ENCODE measurements around the gene BPTF. TPM values are rescaled to one million over a fixed set of nuclear protein-coding genes. Genes with fewer than 3 reads are reported as not detected.
"Not testable (repeated sequence)": the region's sequence is repeated elsewhere in the genome, so short reads cannot be mapped to it uniquely, and the experiment has no call there.

Gene BPTF
- total and polyA plus RNA-seq, 2 of the 8 experiments (the other 6 are each of a cell fraction or from before 2014, with no cell fraction given): 107 to 228 TPM

GRCh38 chr17:67812380-67812779 is 12.9 kb upstream of the BPTF start:
- FAIRE-seq; H2AK5ac ChIP-seq (ENCODE audit: low read depth, low read length): not testable (repeated sequence)

More at GRCh38 chr17:67812380-67812779, 12.9 kb upstream of the BPTF start:
- H3K56ac ChIP-seq (replicated peaks; ENCODE audit: insufficient read length, low read depth, low read length); H3K9me3 ChIP-seq (ENCODE audit: insufficient read depth in 2 of 2, low read depth in 1 of 2, low read length in 1 of 2); H3K27ac ChIP-seq (ENCODE audit: low read depth, low read length); H3K27me3 ChIP-seq (replicated peaks in 1 of 4; ENCODE audit: control insufficient read depth in 3 of 4, extremely low read depth in 1 of 4, insufficient read depth in 3 of 4, low read length in 3 of 4); H3K9ac ChIP-seq (replicated peaks in 1 of 4; ENCODE audit: extremely low read depth in 1 of 4, low read depth in 3 of 4, low read length in 3 of 4); H3K14ac ChIP-seq (ENCODE audit: insufficient read length); H3K79me1 ChIP-seq (ENCODE audit: low read depth, low read length); H2BK20ac ChIP-seq (ENCODE audit: low read length); DNase-seq (ENCODE audit: low read depth in 1 of 2, low spot score in 2 of 2); H3K23me2 ChIP-seq (ENCODE audit: low read depth, low read length); H4K20me1 ChIP-seq (replicated peaks in 1 of 2; ENCODE audit: control insufficient read depth in 1 of 2, insufficient read depth in 2 of 2, low read length in 2 of 2); H3K4me1 ChIP-seq (replicated peaks in 1 of 4; ENCODE audit: control insufficient read depth in 3 of 4, insufficient read depth in 4 of 4, low read length in 3 of 4); H3K18ac ChIP-seq (ENCODE audit: extremely low read depth, low read length); H2BK5ac ChIP-seq (ENCODE audit: low read depth, low read length); H2AFZ ChIP-seq (ENCODE audit: low read length); H2BK120ac ChIP-seq (replicated peaks; ENCODE audit: low read depth, low read length); H4K5ac ChIP-seq (ENCODE audit: insufficient read length, low read depth, low read length); H3K23ac ChIP-seq (ENCODE audit: insufficient read length); H2BK15ac ChIP-seq (ENCODE audit: low read length); H4K8ac ChIP-seq (ENCODE audit: extremely low read depth, insufficient read depth, low read length); H3K4ac ChIP-seq (replicated peaks; ENCODE audit: insufficient read length, low read depth, low read length); H3K4me3 ChIP-seq (ENCODE audit: extremely low read depth in 1 of 4, insufficient read depth in 2 of 4, low read depth in 3 of 4, low read length in 4 of 4); H4K91ac ChIP-seq (replicated peaks; ENCODE audit: insufficient read length, low read length); H2BK12ac ChIP-seq (ENCODE audit: low read depth, low read length); H3K4me2 ChIP-seq (ENCODE audit: insufficient read depth in 1 of 2, low read depth in 2 of 2, low read length in 2 of 2); H3K79me2 ChIP-seq (ENCODE audit: control insufficient read depth in 1 of 2, insufficient read depth in 2 of 2, low read length in 2 of 2); H3K36me3 ChIP-seq (ENCODE audit: control insufficient read depth in 2 of 4, insufficient read depth in 4 of 4, low read length in 3 of 4); POLR2A ChIA-PET (ENCODE audit: partially characterized antibody): not testable (repeated sequence)
- 94% methylated on average over 6 of the region's 6 CpGs; no CpG with 5 or more reads in 1 of the 2 experiments for WGBS, 2 experiments (ENCODE audit: extremely low coverage in 1 of 2, insufficient coverage in 1 of 2, insufficient read length in 1 of 2, insufficient replicate concordance in 2 of 2, low coverage in 1 of 2, low lambda C conversion rate in 2 of 2, missing lambda C conversion rate in 1 of 2)
- CTCF ChIA-PET (ENCODE audit: partially characterized antibody): interaction anchor here (1.0 to 8.5 kb wide), 2 partner anchors 11 to 33 kb away, joined by 3 to 88 read pairs; no protein-coding TSS in a partner anchor
